ENCODE results near the gene BCAT1. TPM values are rescaled to one million over a fixed set of nuclear protein-coding genes. Genes with fewer than 3 reads are reported as not detected.

BCAT1 gene
- total RNA-seq, 5 donors from 2014 or later (not counting 1 experiment from before 2014, with no cell fraction given), result 1.2 to 4.2 (median 3.2) TPM

GRCh38 chr12:24806386-24806785 is 142.5 kb downstream of the BCAT1 start:
- Histone ChIP-seq H3K27me3 (replicated peaks in 1 of 2; ENCODE audit: control insufficient read depth in 2 of 2, extremely low read depth in 1 of 2, insufficient read depth in 2 of 2, low read length in 1 of 2) (no peaks in the 10 kb centered on the region), H3K4me3 (ENCODE audit: control insufficient read depth in 1 of 2, extremely low read depth in 1 of 2, low read length in 1 of 2) (no peak overlapping the region), H3K4me1 (ENCODE audit: control insufficient read depth in 1 of 2, extremely low read depth in 1 of 2, insufficient read depth in 2 of 2, low read length in 2 of 2) (peaks cover 0 to 9% of the 10 kb centered on the region in 2 experiments), H3K27ac (ENCODE audit: low read length) (no peak overlapping the region), H3K9me3 (no peaks in the 10 kb centered on the region), H3K36me3 (ENCODE audit: control insufficient read depth in 2 of 2, extremely low read depth in 1 of 2, insufficient read depth in 1 of 2, low read length in 1 of 2) (no peaks in the 10 kb centered on the region)
- CTCF ChIA-PET, result no interaction called here
- H3K4me3 Mint-ChIP-seq, result no peak overlapping the region
- POLR2A ChIA-PET, result no interaction called here
- peaks cover 0 to 2% of the 10 kb centered on the region in 2 donors for H3K27me3 Mint-ChIP-seq
- DNase-seq, result no peak
- ATAC-seq (replicated peaks in 1 of 4), result no peak
- H3K27ac Mint-ChIP-seq, result no peak overlapping the region
- no CpG with 5 or more reads among the region's 2 CpGs for WGBS (ENCODE audit: insufficient coverage)
- no peaks in the 10 kb centered on the region for H3K36me3 Mint-ChIP-seq
- peaks cover 8 to 12% (median 11%) of the 10 kb centered on the region in 3 donors for H3K4me1 Mint-ChIP-seq
- H3K9me3 Mint-ChIP-seq, result peaks cover 0 to 5% (median 0%) of the 10 kb centered on the region in 3 donors

DNA sequence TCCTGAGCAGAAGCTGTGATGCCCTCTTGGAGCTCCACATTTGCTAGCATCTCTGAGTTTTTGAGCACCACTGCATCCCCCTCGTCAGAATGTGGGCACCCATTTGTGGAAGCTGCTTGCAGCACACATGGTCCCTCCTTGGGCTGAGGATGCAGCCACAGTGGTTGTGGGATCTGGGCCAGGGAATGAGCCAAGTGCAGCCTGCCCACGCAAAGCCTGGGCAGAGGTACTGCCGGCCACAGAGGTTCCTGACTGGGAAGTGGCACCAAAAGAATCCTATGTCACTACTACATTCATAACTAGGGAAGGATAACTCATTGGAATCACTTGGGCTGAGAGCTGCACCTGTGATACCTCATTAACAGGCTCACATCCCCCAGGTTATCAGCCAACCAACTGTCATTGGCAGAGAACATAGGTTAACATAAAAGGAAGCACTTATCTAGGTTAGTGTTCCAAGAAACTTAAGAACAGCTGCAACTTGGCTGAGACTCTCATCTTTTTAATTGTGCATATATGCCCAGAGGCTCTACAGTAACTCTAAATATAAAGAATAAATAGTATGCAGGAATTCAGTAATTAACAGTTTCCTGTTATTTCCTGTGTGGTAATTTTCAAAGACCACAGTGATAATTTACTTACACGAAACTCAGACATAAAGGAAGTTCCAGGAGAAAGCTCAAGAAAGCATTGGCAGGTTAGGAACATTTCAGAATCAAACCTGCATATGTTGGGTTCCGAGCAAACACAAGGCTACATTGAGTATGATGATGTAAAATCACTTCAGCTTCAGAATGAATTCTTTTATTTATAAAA is 145.3 kb downstream of the BCAT1 start:
- Mint-ChIP-seq H3K27ac (peak overlapping the region in 1 of 2 donors; percentile 34), H3K36me3 (no peaks in the 10 kb centered on the region), H3K4me3 (peak overlapping the region in 1 of 3 donors; percentile 16), H3K27me3 (no peaks in the 10 kb centered on the region), H3K4me1 (peaks cover 8 to 12% (median 11%) of the 10 kb centered on the region in 3 donors), H3K9me3 (no peaks in the 10 kb centered on the region)
- Histone ChIP-seq H3K4me1 (ENCODE audit: control insufficient read depth in 1 of 2, extremely low read depth in 1 of 2, insufficient read depth in 2 of 2, low read length in 2 of 2) (peaks cover 0 to 9% of the 10 kb centered on the region in 2 experiments), H3K27ac (ENCODE audit: low read length) (no peak overlapping the region), H3K36me3 (ENCODE audit: control insufficient read depth in 2 of 2, extremely low read depth in 1 of 2, insufficient read depth in 1 of 2, low read length in 1 of 2) (no peaks in the 10 kb centered on the region), H3K4me3 (ENCODE audit: control insufficient read depth in 1 of 2, extremely low read depth in 1 of 2, low read length in 1 of 2) (no peak overlapping the region), H3K9me3 (no peaks in the 10 kb centered on the region), H3K27me3 (replicated peaks in 1 of 2; ENCODE audit: control insufficient read depth in 2 of 2, extremely low read depth in 1 of 2, insufficient read depth in 2 of 2, low read length in 1 of 2) (no peaks in the 10 kb centered on the region)
- ATAC-seq (replicated peaks in 1 of 4) (no peak), DNase-seq (peak in 1 of 35 experiments; percentile 8)
- WGBS (ENCODE audit: insufficient coverage), result no CpG with 5 or more reads among the region's 5 CpGs
- CTCF ChIA-PET, result interaction anchor here (0.7 to 1.0 kb wide), 2 partner anchors 30 to 263 kb away, joined by 3 read pairs; no protein-coding TSS in a partner anchor
- POLR2A ChIA-PET, result no interaction called here

DNA sequence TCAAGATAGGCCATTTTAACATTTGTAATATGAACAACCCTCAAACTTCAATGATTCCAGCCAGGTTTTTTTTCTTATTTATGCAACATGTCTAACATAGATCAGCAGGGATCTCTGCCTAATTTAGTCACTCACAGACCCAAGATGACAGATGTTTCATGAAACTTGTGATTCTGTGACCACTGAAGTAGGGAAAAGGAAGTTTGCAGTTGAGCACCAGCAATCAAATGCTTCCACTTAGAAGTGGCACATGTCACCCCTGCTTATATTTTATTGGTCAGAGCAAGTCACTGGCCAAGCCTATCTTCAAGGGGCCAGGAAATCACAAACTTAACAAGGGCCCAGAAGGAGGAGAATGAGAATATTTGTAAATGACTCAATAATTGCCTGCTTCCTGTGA is 150.6 kb downstream of the BCAT1 start:
- H3K36me3 ChIP-seq (ENCODE audit: control insufficient read depth in 2 of 2, extremely low read depth in 1 of 2, insufficient read depth in 1 of 2, low read length in 1 of 2), result no peaks in the 10 kb centered on the region
- H3K9me3 ChIP-seq, result no peaks in the 10 kb centered on the region
- Mint-ChIP-seq H3K4me3 (no peak overlapping the region), H3K27ac (no peak overlapping the region), H3K36me3 (no peaks in the 10 kb centered on the region), H3K27me3 (no peaks in the 10 kb centered on the region), H3K4me1 (peaks cover 18 to 25% (median 20%) of the 10 kb centered on the region in 3 donors), H3K9me3 (no peaks in the 10 kb centered on the region)
- no peak overlapping the region for H3K27ac ChIP-seq (ENCODE audit: low read length)
- H3K4me1 ChIP-seq (ENCODE audit: control insufficient read depth in 1 of 2, extremely low read depth in 1 of 2, insufficient read depth in 2 of 2, low read length in 2 of 2), result peaks cover 0 to 9% of the 10 kb centered on the region in 2 experiments
- DNase-seq (no peak), ATAC-seq (replicated peaks in 1 of 4) (no peak)
- ChIA-PET POLR2A (no interaction called here), CTCF (no interaction called here)
- H3K27me3 ChIP-seq (replicated peaks in 1 of 2; ENCODE audit: control insufficient read depth in 2 of 2, extremely low read depth in 1 of 2, insufficient read depth in 2 of 2, low read length in 1 of 2), result no peaks in the 10 kb centered on the region
- no peak overlapping the region for H3K4me3 ChIP-seq (ENCODE audit: control insufficient read depth in 1 of 2, extremely low read depth in 1 of 2, low read length in 1 of 2)

DNA sequence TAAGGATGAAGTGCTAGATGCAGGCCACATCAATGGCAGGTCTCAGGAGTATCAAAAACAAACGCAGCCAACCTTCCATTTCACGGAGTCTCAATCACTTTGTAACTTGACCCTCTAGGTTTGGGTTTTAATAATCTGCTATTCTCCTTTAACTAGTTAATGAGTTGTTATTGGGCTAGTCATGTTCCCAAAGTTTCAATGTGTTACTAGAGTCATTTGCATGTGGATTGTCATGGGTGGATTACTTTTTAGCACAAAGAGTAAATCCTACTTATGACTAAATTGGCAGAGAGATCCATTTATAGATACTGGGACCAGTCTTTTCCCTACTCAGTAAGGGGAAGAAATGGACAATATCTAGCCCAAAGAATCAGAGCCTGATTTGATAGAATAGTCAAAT is 151.0 kb downstream of the BCAT1 start:
- peaks cover 16 to 21% (median 17%) of the 10 kb centered on the region in 3 donors for H3K4me1 Mint-ChIP-seq
- CTCF ChIA-PET, result no interaction called here
- ATAC-seq (replicated peaks in 1 of 4) (no peak), DNase-seq (no peak)
- no peaks in the 10 kb centered on the region for H3K27me3 ChIP-seq (replicated peaks in 1 of 2; ENCODE audit: control insufficient read depth in 2 of 2, extremely low read depth in 1 of 2, insufficient read depth in 2 of 2, low read length in 1 of 2)
- H3K4me3 ChIP-seq (ENCODE audit: control insufficient read depth in 1 of 2, extremely low read depth in 1 of 2, low read length in 1 of 2), result no peak overlapping the region
- no peaks in the 10 kb centered on the region for H3K36me3 ChIP-seq (ENCODE audit: control insufficient read depth in 2 of 2, extremely low read depth in 1 of 2, insufficient read depth in 1 of 2, low read length in 1 of 2)
- no peaks in the 10 kb centered on the region for H3K9me3 Mint-ChIP-seq
- H3K27ac ChIP-seq (ENCODE audit: low read length), result no peak overlapping the region
- H3K9me3 ChIP-seq, result no peaks in the 10 kb centered on the region
- peaks cover 0 to 5% of the 10 kb centered on the region in 2 experiments for H3K4me1 ChIP-seq (ENCODE audit: control insufficient read depth in 1 of 2, extremely low read depth in 1 of 2, insufficient read depth in 2 of 2, low read length in 2 of 2)
- no peaks in the 10 kb centered on the region for H3K27me3 Mint-ChIP-seq
- POLR2A ChIA-PET, result no interaction called here
- no peak overlapping the region for H3K4me3 Mint-ChIP-seq
- no peaks in the 10 kb centered on the region for H3K36me3 Mint-ChIP-seq
- H3K27ac Mint-ChIP-seq, result no peak overlapping the region
- WGBS (ENCODE audit: insufficient coverage), result no CpG with 5 or more reads among the region's 2 CpGs

- H3K9me3 ChIP-seq, result no peaks in the 10 kb centered on the region
- Mint-ChIP-seq H3K27ac (no peak overlapping the region), H3K4me3 (peak overlapping the region in 1 of 3 donors; percentile 37), H3K36me3 (no peaks in the 10 kb centered on the region), H3K9me3 (no peaks in the 10 kb centered on the region), H3K27me3 (no peaks in the 10 kb centered on the region), H3K4me1 (peaks cover 18 to 23% (median 20%) of the 10 kb centered on the region in 3 donors)
- DNase-seq, result no peak
- ChIA-PET POLR2A (no interaction called here), CTCF (no interaction called here)
- H3K4me1 ChIP-seq (ENCODE audit: control insufficient read depth in 1 of 2, extremely low read depth in 1 of 2, insufficient read depth in 2 of 2, low read length in 2 of 2), result peaks cover 0 to 4% of the 10 kb centered on the region in 2 experiments
- no peaks in the 10 kb centered on the region for H3K27me3 ChIP-seq (replicated peaks in 1 of 2; ENCODE audit: control insufficient read depth in 2 of 2, extremely low read depth in 1 of 2, insufficient read depth in 2 of 2, low read length in 1 of 2)
- no peak overlapping the region for H3K27ac ChIP-seq (ENCODE audit: low read length)
- no peak overlapping the region for H3K4me3 ChIP-seq (ENCODE audit: control insufficient read depth in 1 of 2, extremely low read depth in 1 of 2, low read length in 1 of 2)
- no peak for ATAC-seq (replicated peaks in 1 of 4)
- 86% methylated on average over 1 of the region's 5 CpGs for WGBS (ENCODE audit: insufficient coverage)
- no peaks in the 10 kb centered on the region for H3K36me3 ChIP-seq (ENCODE audit: control insufficient read depth in 2 of 2, extremely low read depth in 1 of 2, insufficient read depth in 1 of 2, low read length in 1 of 2)
Observed at GRCh38 chr12:24796876-24797275, 152.0 kb downstream of the BCAT1 start.

DNA sequence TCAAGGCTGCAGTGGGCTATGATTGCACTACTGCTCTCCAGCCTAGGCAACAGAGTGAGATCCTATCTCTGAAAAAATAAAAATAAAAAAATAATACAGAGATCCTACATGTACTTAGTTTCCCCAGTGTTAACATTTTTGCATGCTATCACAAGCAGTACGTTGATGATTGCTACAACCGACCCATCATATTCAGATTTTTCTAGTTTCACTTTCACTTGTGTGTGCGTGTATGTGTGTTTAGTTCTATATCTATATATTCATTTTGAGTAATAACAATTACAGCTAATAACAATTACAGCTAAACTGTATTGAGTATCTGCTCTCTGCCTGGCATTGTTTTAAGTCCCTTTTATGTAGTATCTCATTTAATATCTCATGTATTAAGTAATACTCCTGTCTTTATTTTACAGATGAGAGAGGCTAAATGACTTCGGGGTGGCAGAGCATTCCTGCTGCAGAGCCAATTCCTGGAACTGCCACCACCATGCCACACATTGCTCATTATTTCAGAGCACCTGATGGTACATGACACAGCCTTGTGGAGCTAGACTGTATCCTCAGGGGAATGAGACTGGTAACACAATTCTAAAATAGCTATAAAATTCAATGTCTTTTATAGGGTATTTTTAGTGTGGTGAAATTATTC is 153.1 kb downstream of the BCAT1 start:
- peak overlapping the region; percentile 79 to 81 (median 81) for H3K4me3 Mint-ChIP-seq
- H3K27ac Mint-ChIP-seq, result peak overlapping the region in 1 of 2 donors; percentile 87
- no peaks in the 10 kb centered on the region for H3K27me3 ChIP-seq (replicated peaks in 1 of 2; ENCODE audit: control insufficient read depth in 2 of 2, extremely low read depth in 1 of 2, insufficient read depth in 2 of 2, low read length in 1 of 2)
- CTCF ChIA-PET, result no interaction called here
- H3K9me3 Mint-ChIP-seq, result no peaks in the 10 kb centered on the region
- DNase-seq, result peak in 1 of 35 experiments; percentile 28
- peaks cover 0 to 4% of the 10 kb centered on the region in 2 experiments for H3K4me1 ChIP-seq (ENCODE audit: control insufficient read depth in 1 of 2, extremely low read depth in 1 of 2, insufficient read depth in 2 of 2, low read length in 2 of 2)
- no peaks in the 10 kb centered on the region for H3K9me3 ChIP-seq
- ATAC-seq (replicated peaks in 1 of 4), result peak in 2 of 4 experiments; percentile 47 to 53
- H3K27me3 Mint-ChIP-seq, result no peaks in the 10 kb centered on the region
- H3K36me3 Mint-ChIP-seq, result no peaks in the 10 kb centered on the region
- H3K36me3 ChIP-seq (ENCODE audit: control insufficient read depth in 2 of 2, extremely low read depth in 1 of 2, insufficient read depth in 1 of 2, low read length in 1 of 2), result no peaks in the 10 kb centered on the region
- WGBS (ENCODE audit: insufficient coverage), result no CpG with 5 or more reads among the region's 4 CpGs
- H3K4me1 Mint-ChIP-seq, result peaks cover 23 to 25% (median 24%) of the 10 kb centered on the region in 3 donors
- POLR2A ChIA-PET, result no interaction called here
- no peak overlapping the region for H3K27ac ChIP-seq (ENCODE audit: low read length)
- H3K4me3 ChIP-seq (ENCODE audit: control insufficient read depth in 1 of 2, extremely low read depth in 1 of 2, low read length in 1 of 2), result peak overlapping the region; percentile 45 to 46
